Right lobe of liver (tissue), 4 donors: ENCODE data around the gene ZMIZ1.

Experiments used
- POLR2A ChIP-seq: fragments of 450-650 bp; IDR thresholded peaks from one replicate; pipeline ENCODE4 v1.6.1; 2017; ENCODE audit warnings: antibody characterized with exemption, mild to moderate bottlenecking
- TF ChIP-seq, protein P1 (sequence below), 4 donors: fragments of 200-600 bp in 3 of 4; fragments of 450-650 bp in 1 of 4; IDR thresholded peaks; one replicate each; pipeline versions ENCODE4 v1.5.1 to v1.8.0; 2016 to 2022; ENCODE audit warnings: antibody characterized with exemption in 4 of 4, mild to moderate bottlenecking in 2 of 4
- donor health status: DM: no; HTN: no; CAD: no.
- donor health status: DM: no; HTN: no; CAD: no.
- donor health status: DM: no; HTN: yes; CAD: no.

GRCh38 chr10:79313320-79313719, 244.6 kb downstream of the ZMIZ1 start:
- TF ChIP-seq, protein P1, sequence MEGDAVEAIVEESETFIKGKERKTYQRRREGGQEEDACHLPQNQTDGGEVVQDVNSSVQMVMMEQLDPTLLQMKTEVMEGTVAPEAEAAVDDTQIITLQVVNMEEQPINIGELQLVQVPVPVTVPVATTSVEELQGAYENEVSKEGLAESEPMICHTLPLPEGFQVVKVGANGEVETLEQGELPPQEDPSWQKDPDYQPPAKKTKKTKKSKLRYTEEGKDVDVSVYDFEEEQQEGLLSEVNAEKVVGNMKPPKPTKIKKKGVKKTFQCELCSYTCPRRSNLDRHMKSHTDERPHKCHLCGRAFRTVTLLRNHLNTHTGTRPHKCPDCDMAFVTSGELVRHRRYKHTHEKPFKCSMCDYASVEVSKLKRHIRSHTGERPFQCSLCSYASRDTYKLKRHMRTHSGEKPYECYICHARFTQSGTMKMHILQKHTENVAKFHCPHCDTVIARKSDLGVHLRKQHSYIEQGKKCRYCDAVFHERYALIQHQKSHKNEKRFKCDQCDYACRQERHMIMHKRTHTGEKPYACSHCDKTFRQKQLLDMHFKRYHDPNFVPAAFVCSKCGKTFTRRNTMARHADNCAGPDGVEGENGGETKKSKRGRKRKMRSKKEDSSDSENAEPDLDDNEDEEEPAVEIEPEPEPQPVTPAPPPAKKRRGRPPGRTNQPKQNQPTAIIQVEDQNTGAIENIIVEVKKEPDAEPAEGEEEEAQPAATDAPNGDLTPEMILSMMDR (IDR thresholded peaks at IDR 0.05) = no peak
- TF ChIP-seq POLR2A = no peak
